Smooth muscle cell (in vitro differentiated cells): ENCODE results near the gene DDX24. TPM values are rescaled to one million over a fixed set of nuclear protein-coding genes. Genes with fewer than 3 reads are reported as not detected.

Experiments
- DNase-seq: peaks from one replicate; lab custom pipeline; 2025; ENCODE audit not compliant: unreplicated experiment; lab: John Stamatoyannopoulos, UW
- H2AFZ ChIP-seq: fragments of 200-600 bp; sonication (generic); 2 replicates; pipeline ENCODE4 v1.6.0; 2016; ENCODE audit warnings: antibody characterized with exemption, low read depth, mild to moderate bottlenecking
- H3F3A ChIP-seq: fragments of 200-600 bp; sonication (generic); 2 replicates; pipeline ENCODE4 v1.6.0; 2017; ENCODE audit warnings: antibody characterized with exemption, low read depth
- H3K27ac ChIP-seq: fragments of 200-600 bp; sonication (generic); 2 replicates; pipeline ENCODE4 v1.5.1; 2016; ENCODE audit warnings: low read depth, mild to moderate bottlenecking
- H3K27me3 ChIP-seq: fragments of 200-600 bp; sonication (generic); 2 replicates; pipeline ENCODE4 v1.6.1; 2016; ENCODE audit warnings: low read depth, mild to moderate bottlenecking
- H3K36me3 ChIP-seq: fragments of 200-600 bp; sonication (generic); 2 replicates; pipeline ENCODE4 v1.5.1; 2016; ENCODE audit warnings: low read depth
- H3K4me1 ChIP-seq: fragments of 200-600 bp; sonication (generic); 2 replicates; pipeline ENCODE4 v1.5.1; 2016; ENCODE audit warnings: low read depth
- H3K4me2 ChIP-seq: fragments of 200-600 bp; sonication (generic); 2 replicates; pipeline ENCODE4 v1.6.0; 2016; ENCODE audit warnings: mild to moderate bottlenecking
- H3K4me3 ChIP-seq: fragments of 200-600 bp; sonication (generic); 2 replicates; pipeline ENCODE4 v1.5.1; 2016; ENCODE audit warnings: mild to moderate bottlenecking
- H3K79me2 ChIP-seq: fragments of 200-600 bp; sonication (generic); 2 replicates; pipeline ENCODE4 v1.6.0; 2016; ENCODE audit warnings: low read depth, mild to moderate bottlenecking
- H3K9ac ChIP-seq: fragments of 200-600 bp; sonication (generic); 2 replicates; pipeline ENCODE4 v1.6.0; 2016; ENCODE audit warnings: low read depth
- H3K9me3 ChIP-seq: fragments of 200-600 bp; sonication (generic); replicated peaks from 2 replicates; pipeline ENCODE4 v1.5.1; 2016; ENCODE audit warnings: low read depth
- H4K20me1 ChIP-seq: fragments of 200-600 bp; sonication (generic); 2 replicates; pipeline ENCODE4 v1.6.0; 2016; ENCODE audit warnings: low read depth
- WGBS: methylation state at CpG from one replicate; pipeline ENCODE4 v1.1.7; 2016; ENCODE audit warnings: low lambda C conversion rate; 5-methylcytosine and 5-hydroxymethylcytosine counted together
- polyA plus RNA-seq: library from polyadenylated mRNA; unstranded; fragments of >200 nt; fragmentation: Nextera tagmentation; extraction: Ambion mirVana; gene quantifications from 2 replicates; pipeline ENCODE4 v1.2.1, GENCODE V29; 2016
- total RNA-seq: library from RNA; depleted of rRNA; stranded (reverse); fragments of >200 nt; gene quantifications from 2 replicates; pipeline ENCODE4 v1.2.3, GENCODE V29; 2014
- TF ChIP-seq, protein P1 (sequence below): fragments of 200-600 bp; sonication (generic); IDR thresholded peaks from 2 replicates; pipeline ENCODE4 v1.5.1; 2017; ENCODE audit warnings: borderline replicate concordance, mild to moderate bottlenecking, antibody characterized with exemption; ENCODE audit not compliant: insufficient read depth, poor library complexity, severe bottlenecking

Gene DDX24
- total and polyA plus RNA-seq, 2 experiments from 2014 or later = 117 to 118 TPM

DNA sequence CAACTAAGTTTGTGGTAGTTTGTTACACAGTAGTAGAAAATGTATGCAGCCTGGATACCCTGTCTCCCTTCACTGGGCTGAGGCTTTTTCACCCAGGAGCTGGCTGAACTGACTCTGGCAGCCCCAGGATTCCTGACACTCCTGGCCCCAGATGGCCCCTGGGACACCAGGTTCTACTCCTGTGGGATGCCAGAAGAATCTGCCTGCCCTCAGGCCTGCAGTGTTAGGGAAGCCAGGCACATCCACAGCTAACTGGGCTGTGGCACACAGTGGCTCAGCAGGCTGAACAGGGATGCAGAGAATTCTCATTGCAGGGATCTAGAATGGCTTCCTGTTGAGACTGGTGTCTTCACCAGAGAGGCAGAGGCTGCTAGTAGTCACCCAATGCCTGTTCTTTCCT lies 38.1 kb upstream of the DDX24 start:
- Histone ChIP-seq H3K27me3 (no peaks in the 10 kb centered on the region), H3K9ac (no peak overlapping the region), H3K4me2 (no peak overlapping the region), H2AFZ (no peak overlapping the region), H3K79me2 (no peaks in the 10 kb centered on the region), H3K36me3 (no peaks in the 10 kb centered on the region), H3K9me3 (no peaks in the 10 kb centered on the region), H4K20me1 (no peaks in the 10 kb centered on the region), H3K4me3 (no peak overlapping the region), H3K27ac (no peak overlapping the region), H3F3A (no peaks in the 10 kb centered on the region), H3K4me1 (no peaks in the 10 kb centered on the region)
- no peak for DNase-seq
- TF ChIP-seq, protein P1, sequence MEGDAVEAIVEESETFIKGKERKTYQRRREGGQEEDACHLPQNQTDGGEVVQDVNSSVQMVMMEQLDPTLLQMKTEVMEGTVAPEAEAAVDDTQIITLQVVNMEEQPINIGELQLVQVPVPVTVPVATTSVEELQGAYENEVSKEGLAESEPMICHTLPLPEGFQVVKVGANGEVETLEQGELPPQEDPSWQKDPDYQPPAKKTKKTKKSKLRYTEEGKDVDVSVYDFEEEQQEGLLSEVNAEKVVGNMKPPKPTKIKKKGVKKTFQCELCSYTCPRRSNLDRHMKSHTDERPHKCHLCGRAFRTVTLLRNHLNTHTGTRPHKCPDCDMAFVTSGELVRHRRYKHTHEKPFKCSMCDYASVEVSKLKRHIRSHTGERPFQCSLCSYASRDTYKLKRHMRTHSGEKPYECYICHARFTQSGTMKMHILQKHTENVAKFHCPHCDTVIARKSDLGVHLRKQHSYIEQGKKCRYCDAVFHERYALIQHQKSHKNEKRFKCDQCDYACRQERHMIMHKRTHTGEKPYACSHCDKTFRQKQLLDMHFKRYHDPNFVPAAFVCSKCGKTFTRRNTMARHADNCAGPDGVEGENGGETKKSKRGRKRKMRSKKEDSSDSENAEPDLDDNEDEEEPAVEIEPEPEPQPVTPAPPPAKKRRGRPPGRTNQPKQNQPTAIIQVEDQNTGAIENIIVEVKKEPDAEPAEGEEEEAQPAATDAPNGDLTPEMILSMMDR = no peak

DNA sequence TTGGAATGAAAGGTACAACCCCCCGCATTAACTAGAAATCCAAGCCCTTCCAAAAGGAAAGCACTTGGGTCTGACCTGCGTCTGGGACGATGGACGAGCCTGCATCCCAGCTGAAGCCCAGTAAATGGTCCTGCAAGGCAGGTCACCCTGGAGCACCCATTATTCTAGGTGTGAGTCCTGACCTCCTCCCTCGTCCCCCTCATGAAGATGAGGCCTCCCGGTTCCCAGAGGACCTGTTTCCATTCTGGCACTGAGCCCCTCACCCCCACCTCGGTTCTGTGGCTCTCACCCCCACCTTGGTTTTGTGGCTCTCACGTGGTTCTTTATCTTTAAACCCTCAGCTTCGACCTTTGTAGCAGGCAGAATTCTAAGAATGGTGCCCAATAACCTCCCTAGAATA lies 36.9 kb upstream of the DDX24 start:
- Histone ChIP-seq H3K4me1 (no peaks in the 10 kb centered on the region), H3K4me3 (no peak overlapping the region), H3F3A (no peaks in the 10 kb centered on the region), H3K4me2 (no peak overlapping the region), H3K27me3 (no peaks in the 10 kb centered on the region), H2AFZ (no peak overlapping the region), H3K79me2 (no peaks in the 10 kb centered on the region), H3K9ac (no peak overlapping the region), H3K36me3 (no peaks in the 10 kb centered on the region), H3K9me3 (no peaks in the 10 kb centered on the region), H3K27ac (no peak overlapping the region), H4K20me1 (no peaks in the 10 kb centered on the region)
- TF ChIP-seq, protein P1 = no peak
- no peak for DNase-seq
- WGBS = 87% methylated on average over 9 of the region's 9 CpGs

DNA sequence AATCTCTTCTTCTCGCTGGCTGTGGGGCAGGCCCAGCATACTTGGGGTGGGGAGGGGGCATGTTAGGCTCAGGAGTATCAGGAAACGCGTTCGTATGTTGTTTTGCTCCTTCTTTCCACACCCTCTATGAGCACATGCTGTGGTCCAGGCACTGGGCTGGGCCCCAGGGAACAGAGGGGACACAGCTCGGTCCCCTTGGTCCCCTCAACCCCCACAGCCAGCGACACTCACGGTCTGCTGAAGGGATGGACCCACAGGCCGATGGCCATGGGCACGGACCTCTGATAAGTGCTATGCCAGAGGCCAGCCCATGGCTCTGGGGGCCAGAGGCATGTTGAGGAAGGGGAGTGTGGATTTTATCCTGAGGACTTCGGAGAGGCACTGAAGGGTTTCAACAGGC lies 35.7 kb upstream of the DDX24 start:
- DNase-seq = no peak
- Histone ChIP-seq H3K9me3 (no peaks in the 10 kb centered on the region), H3K4me1 (no peaks in the 10 kb centered on the region), H2AFZ (no peak overlapping the region), H3F3A (no peaks in the 10 kb centered on the region), H4K20me1 (no peaks in the 10 kb centered on the region), H3K36me3 (no peaks in the 10 kb centered on the region), H3K27ac (no peak overlapping the region), H3K79me2 (no peaks in the 10 kb centered on the region), H3K27me3 (no peaks in the 10 kb centered on the region), H3K9ac (no peak overlapping the region), H3K4me2 (no peak overlapping the region), H3K4me3 (no peak overlapping the region)
- 91% methylated on average over 10 of the region's 10 CpGs for WGBS
- TF ChIP-seq, protein P1 = no peak

DNA sequence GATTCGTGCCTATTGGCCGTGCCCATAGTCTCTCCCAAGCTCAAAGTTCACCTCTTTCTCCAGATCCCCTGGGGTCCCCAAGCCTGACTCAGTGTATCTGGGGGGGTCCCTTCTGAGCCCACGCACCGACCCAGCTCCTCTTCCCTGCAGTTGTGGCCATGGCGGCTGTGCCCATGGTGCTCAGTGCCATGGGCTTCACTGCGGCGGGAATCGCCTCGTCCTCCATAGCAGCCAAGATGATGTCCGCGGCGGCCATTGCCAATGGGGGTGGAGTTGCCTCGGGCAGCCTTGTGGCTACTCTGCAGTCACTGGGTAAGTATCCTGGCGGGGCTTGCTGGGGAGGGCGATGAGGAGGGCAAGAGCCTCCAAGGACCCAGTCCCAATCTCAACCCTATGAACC lies 34.6 kb upstream of the DDX24 start:
- Histone ChIP-seq H3K79me2 (no peaks in the 10 kb centered on the region), H3K4me2 (no peak overlapping the region), H4K20me1 (no peaks in the 10 kb centered on the region), H3K9me3 (no peaks in the 10 kb centered on the region), H3K27ac (no peak overlapping the region), H3K27me3 (no peaks in the 10 kb centered on the region), H3F3A (no peaks in the 10 kb centered on the region), H2AFZ (no peak overlapping the region), H3K4me1 (no peaks in the 10 kb centered on the region), H3K9ac (no peak overlapping the region), H3K4me3 (no peak overlapping the region), H3K36me3 (no peaks in the 10 kb centered on the region)
- TF ChIP-seq, protein P1 = no peak
- DNase-seq = no peak
- WGBS = 95% methylated on average over 15 of the region's 15 CpGs
